Stimulated activated CD4-positive, alpha-beta T cell treated with anti-CD3 and anti-CD28 coated beads, Interleukin-1b, Interleukin-23, amount 100 ng/mL, for 24 hours (primary cell): Measurements from ENCODE around the gene NKG7.
A peak's percentile ranks its signal among the peaks of the same experiment; 100 is the strongest.

Source experiments
- DNase-seq, 4 experiments: peaks; one replicate each; pipeline ENCODE4 v3.0.0-alpha.2; 2020; ENCODE audit warnings: low read depth in 4 of 4, low spot score in 1 of 4

The NKG7 gene

GRCh38 chr19:51338563-51339312, 33.7 kb downstream of the NKG7 start:
- peak; percentile 75 to 88 (median 82) for DNase-seq

- DNase-seq, result no peak
Measured at GRCh38 chr19:51337861-51338562, 34.4 kb downstream of the NKG7 start.

- DNase-seq, result no peak
Measured at GRCh38 chr19:51337141-51337860, 35.2 kb downstream of the NKG7 start.

GRCh38 chr19:51333836-51334460, 38.5 kb downstream of the NKG7 start:
- DNase-seq, result no peak

GRCh38 chr19:51331716-51332115, 40.7 kb downstream of the NKG7 start:
- DNase-seq, result no peak

GRCh38 chr19:51331193-51331592, 41.3 kb downstream of the NKG7 start:
- DNase-seq, result no peak

GRCh38 chr19:51330366-51330765, 42.1 kb downstream of the NKG7 start:
- no peak for DNase-seq

GRCh38 chr19:51329411-51329810, 43.0 kb downstream of the NKG7 start:
- DNase-seq, result no peak

GRCh38 chr19:51327066-51328001, 45.1 kb downstream of the NKG7 start:
- peak in 3 of 4 experiments; percentile 21 to 52 (median 27) for DNase-seq

- no peak for DNase-seq
Measured at GRCh38 chr19:51326216-51327065, 46.0 kb downstream of the NKG7 start.

GRCh38 chr19:51325161-51325976, 47.1 kb downstream of the NKG7 start:
- DNase-seq, result no peak

GRCh38 chr19:51324167-51324481, 48.3 kb downstream of the NKG7 start:
- no peak for DNase-seq

GRCh38 chr19:51323481-51324166, 48.8 kb downstream of the NKG7 start:
- no peak for DNase-seq

- DNase-seq, result no peak
Measured at GRCh38 chr19:51321799-51322198, 50.7 kb downstream of the NKG7 start.
